ENCODE measurements around the gene PGAP1.

The PGAP1 gene

DNA sequence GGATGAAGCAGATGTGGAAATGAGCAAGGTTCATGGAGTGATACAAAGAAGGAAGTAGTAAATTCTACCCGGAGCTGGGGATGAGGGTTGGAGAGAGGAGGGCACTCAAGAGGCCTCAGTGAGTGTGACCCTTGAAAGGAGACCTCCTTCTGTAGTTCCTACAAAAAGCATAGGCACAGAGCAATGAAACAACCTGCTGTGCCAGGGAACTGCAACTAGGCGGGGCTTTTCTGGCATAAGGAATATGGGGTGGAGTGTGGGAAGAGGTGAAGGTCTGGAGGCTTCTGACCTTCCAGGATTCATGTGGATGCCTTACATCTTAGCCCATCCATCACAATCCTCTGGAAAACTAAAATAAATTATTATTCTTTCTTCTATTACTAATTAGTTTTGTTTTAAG is 25.5 kb upstream of the PGAP1 start:
- no peaks in the 10 kb centered on the region for H3K4me1 ChIP-seq (ENCODE audit: control insufficient read depth, insufficient read depth, low read length)
- H3K36me3 ChIP-seq (ENCODE audit: control insufficient read depth in 2 of 2, insufficient read depth in 2 of 2, low read length in 2 of 2): no peaks in the 10 kb centered on the region
- no peak overlapping the region for H3K9ac ChIP-seq (ENCODE audit: low read length in 2 of 2)
- no peak overlapping the region for H3K27ac ChIP-seq (ENCODE audit: low read length)
- no peak overlapping the region for H3K4me3 ChIP-seq (ENCODE audit: low read length in 2 of 2)
- no peaks in the 10 kb centered on the region for H3K27me3 ChIP-seq (ENCODE audit: control insufficient read depth in 1 of 2, insufficient read depth in 2 of 2, low read length in 2 of 2)
- H3K9me3 ChIP-seq (ENCODE audit: control insufficient read depth in 2 of 2, low read length in 2 of 2): no peaks in the 10 kb centered on the region

DNA sequence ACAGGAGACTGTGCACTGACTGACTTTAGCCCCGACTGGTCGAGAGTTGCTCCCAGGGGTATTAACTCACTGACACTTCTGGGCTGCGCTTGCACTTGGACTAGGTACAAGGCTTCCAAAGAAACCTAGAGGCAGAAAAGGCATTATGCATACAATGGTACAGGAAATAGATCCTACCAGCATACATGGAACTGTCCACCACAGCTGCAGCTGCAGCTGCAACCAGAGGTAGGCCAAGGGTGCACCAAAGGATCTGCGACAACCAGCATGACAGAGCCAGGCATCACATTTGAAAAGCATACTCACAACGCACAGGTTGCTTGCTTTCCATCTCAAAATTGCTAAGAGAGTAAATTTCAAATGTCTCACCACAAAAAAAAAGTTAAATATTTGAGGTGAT is 22.6 kb upstream of the PGAP1 start:
- Histone ChIP-seq H3K27me3 (ENCODE audit: control insufficient read depth in 1 of 2, insufficient read depth in 2 of 2, low read length in 2 of 2) (no peaks in the 10 kb centered on the region), H3K9ac (ENCODE audit: low read length in 2 of 2) (no peak overlapping the region), H3K36me3 (ENCODE audit: control insufficient read depth in 2 of 2, insufficient read depth in 2 of 2, low read length in 2 of 2) (no peaks in the 10 kb centered on the region), H3K4me3 (ENCODE audit: low read length in 2 of 2) (no peak overlapping the region), H3K4me1 (ENCODE audit: control insufficient read depth, insufficient read depth, low read length) (no peaks in the 10 kb centered on the region), H3K27ac (ENCODE audit: low read length) (no peak overlapping the region), H3K9me3 (ENCODE audit: control insufficient read depth in 2 of 2, low read length in 2 of 2) (no peaks in the 10 kb centered on the region)

DNA sequence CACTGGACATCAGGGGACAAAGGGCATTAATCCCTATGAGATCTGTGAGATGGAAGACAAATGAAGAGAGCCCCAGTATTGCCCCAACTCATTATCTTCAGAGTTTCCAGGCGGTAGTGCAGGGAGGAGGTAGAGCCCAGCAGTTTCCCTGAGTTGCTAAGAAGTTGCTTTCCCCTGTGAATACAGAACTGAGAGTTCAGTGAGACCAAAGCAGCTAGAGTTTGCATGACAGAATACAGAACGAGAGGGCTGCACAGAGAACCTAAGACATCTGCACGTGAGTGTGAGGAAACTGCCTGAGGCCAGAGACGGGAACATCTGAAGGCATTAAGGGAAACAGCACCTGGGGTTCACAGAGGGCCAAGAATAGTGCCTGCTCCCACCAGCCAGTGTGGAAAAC is 18.1 kb upstream of the PGAP1 start:
- Histone ChIP-seq H3K4me3 (ENCODE audit: low read length in 2 of 2) (no peak overlapping the region), H3K9ac (ENCODE audit: low read length in 2 of 2) (no peak overlapping the region), H3K27me3 (ENCODE audit: control insufficient read depth in 1 of 2, insufficient read depth in 2 of 2, low read length in 2 of 2) (no peaks in the 10 kb centered on the region), H3K9me3 (ENCODE audit: control insufficient read depth in 2 of 2, low read length in 2 of 2) (no peaks in the 10 kb centered on the region), H3K27ac (ENCODE audit: low read length) (no peak overlapping the region), H3K4me1 (ENCODE audit: control insufficient read depth, insufficient read depth, low read length) (no peaks in the 10 kb centered on the region), H3K36me3 (ENCODE audit: control insufficient read depth in 2 of 2, insufficient read depth in 2 of 2, low read length in 2 of 2) (no peaks in the 10 kb centered on the region)

DNA sequence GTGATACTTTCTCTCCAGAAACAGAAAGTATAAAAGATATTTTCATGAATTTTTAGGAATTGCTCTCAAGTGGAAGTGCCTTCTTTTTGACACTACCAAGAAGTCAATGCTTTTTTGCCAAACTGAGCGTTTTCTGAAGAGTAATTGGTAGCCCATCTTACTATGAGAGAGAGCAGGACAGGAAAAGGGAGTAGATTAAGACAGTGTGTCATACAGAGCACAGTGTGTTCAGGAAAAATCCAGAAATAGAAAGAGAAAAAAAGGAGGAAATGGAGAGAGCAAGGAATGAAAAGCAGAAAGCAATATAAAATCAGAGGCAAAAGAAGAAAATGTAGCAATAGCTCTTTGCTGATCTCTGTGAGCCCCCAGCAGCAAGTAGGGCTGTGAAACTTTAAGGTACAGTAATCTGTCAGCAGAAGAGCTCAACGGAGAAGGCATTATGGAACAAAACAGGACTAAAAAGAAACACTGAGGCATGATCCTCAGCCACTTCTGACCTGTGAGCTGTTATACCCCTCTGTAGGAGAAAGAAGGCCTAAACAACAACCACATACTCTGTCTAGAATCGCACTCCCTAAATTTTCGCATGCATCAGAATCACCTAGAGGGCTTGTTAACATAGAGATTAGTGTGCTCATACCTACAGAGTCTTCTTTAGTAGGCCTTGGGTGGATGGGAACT is 15.0 kb upstream of the PGAP1 start:
- Histone ChIP-seq H3K4me3 (ENCODE audit: low read length in 2 of 2) (no peak overlapping the region), H3K4me1 (ENCODE audit: control insufficient read depth, insufficient read depth, low read length) (no peaks in the 10 kb centered on the region), H3K27ac (ENCODE audit: low read length) (no peak overlapping the region), H3K9me3 (ENCODE audit: control insufficient read depth in 2 of 2, low read length in 2 of 2) (no peaks in the 10 kb centered on the region), H3K27me3 (ENCODE audit: control insufficient read depth in 1 of 2, insufficient read depth in 2 of 2, low read length in 2 of 2) (no peaks in the 10 kb centered on the region), H3K36me3 (ENCODE audit: control insufficient read depth in 2 of 2, insufficient read depth in 2 of 2, low read length in 2 of 2) (no peaks in the 10 kb centered on the region), H3K9ac (ENCODE audit: low read length in 2 of 2) (no peak overlapping the region)

DNA sequence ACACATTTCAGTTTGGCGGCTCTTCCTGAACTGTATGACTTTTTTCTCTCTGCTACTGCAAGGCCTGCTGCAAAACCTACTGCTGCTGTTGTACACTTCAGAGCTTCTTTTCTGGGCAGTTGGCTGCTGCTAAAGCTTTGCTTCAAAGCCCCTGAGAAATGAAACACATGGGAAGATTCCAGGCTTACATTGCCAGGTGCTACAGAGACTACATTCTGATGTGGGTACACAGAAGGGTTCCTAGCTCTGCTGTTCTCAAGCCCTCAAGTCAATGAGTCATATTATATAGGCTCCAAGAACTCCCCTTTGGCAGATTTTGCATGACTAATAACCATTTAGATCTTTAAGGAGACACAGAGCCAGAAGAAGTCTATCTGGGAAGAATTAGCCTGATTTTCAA is 12.9 kb upstream of the PGAP1 start:
- Histone ChIP-seq H3K9ac (ENCODE audit: low read length in 2 of 2) (no peak overlapping the region), H3K9me3 (ENCODE audit: control insufficient read depth in 2 of 2, low read length in 2 of 2) (no peaks in the 10 kb centered on the region), H3K36me3 (ENCODE audit: control insufficient read depth in 2 of 2, insufficient read depth in 2 of 2, low read length in 2 of 2) (no peaks in the 10 kb centered on the region), H3K27me3 (ENCODE audit: control insufficient read depth in 1 of 2, insufficient read depth in 2 of 2, low read length in 2 of 2) (no peaks in the 10 kb centered on the region), H3K27ac (ENCODE audit: low read length) (no peak overlapping the region), H3K4me3 (ENCODE audit: low read length in 2 of 2) (no peak overlapping the region), H3K4me1 (ENCODE audit: control insufficient read depth, insufficient read depth, low read length) (no peaks in the 10 kb centered on the region)

DNA sequence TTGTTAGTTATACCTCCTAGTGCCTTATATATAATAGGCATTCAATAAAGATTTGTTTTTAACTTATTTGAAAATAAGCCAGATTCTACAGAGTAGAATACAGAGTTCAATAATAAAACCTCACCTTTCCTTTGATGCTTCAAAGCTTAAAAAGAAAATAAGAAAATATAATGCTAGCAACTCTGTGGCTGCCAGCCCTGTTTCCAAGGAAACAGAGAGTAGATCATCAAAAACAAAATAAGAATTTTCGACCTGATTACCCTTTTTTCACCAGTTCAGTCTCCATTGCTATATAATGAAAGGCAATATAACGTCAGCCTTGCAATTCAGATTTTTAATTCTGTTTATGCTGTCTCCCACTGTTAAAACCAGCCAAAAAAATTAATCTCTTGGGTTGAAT is 8.9 kb upstream of the PGAP1 start:
- Histone ChIP-seq H3K27me3 (ENCODE audit: control insufficient read depth in 1 of 2, insufficient read depth in 2 of 2, low read length in 2 of 2) (no peaks in the 10 kb centered on the region), H3K4me1 (ENCODE audit: control insufficient read depth, insufficient read depth, low read length) (no peaks in the 10 kb centered on the region), H3K27ac (ENCODE audit: low read length) (no peak overlapping the region), H3K36me3 (ENCODE audit: control insufficient read depth in 2 of 2, insufficient read depth in 2 of 2, low read length in 2 of 2) (no peaks in the 10 kb centered on the region), H3K9me3 (ENCODE audit: control insufficient read depth in 2 of 2, low read length in 2 of 2) (no peaks in the 10 kb centered on the region), H3K9ac (ENCODE audit: low read length in 2 of 2) (no peak overlapping the region), H3K4me3 (ENCODE audit: low read length in 2 of 2) (no peak overlapping the region)

DNA sequence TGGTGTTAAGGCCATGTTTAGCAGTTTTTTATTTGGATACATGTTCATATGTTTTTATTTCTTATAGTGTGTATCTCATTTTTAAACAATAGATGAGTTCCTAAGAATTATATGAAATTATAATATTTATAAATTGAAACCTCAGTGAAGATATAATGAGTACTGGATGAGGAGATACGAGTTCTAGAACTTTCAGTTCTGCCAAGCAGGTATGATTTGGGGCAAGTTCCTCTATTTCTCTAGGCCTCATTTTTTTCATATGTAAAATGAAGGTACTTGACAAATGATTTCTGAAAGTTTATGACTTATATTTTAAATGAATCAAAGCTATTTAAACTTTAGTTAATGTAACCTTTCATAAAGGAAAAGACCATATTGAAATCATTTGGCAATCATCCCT is 8.2 kb upstream of the PGAP1 start:
- Histone ChIP-seq H3K27me3 (ENCODE audit: control insufficient read depth in 1 of 2, insufficient read depth in 2 of 2, low read length in 2 of 2) (no peaks in the 10 kb centered on the region), H3K36me3 (ENCODE audit: control insufficient read depth in 2 of 2, insufficient read depth in 2 of 2, low read length in 2 of 2) (no peaks in the 10 kb centered on the region), H3K4me1 (ENCODE audit: control insufficient read depth, insufficient read depth, low read length) (no peaks in the 10 kb centered on the region), H3K27ac (ENCODE audit: low read length) (no peak overlapping the region), H3K9ac (ENCODE audit: low read length in 2 of 2) (no peak overlapping the region), H3K9me3 (ENCODE audit: control insufficient read depth in 2 of 2, low read length in 2 of 2) (no peaks in the 10 kb centered on the region), H3K4me3 (ENCODE audit: low read length in 2 of 2) (no peak overlapping the region)

GRCh38 chr2:196931555-196931954 is 5.0 kb upstream of the PGAP1 start:
- no peaks in the 10 kb centered on the region for H3K36me3 ChIP-seq (ENCODE audit: control insufficient read depth in 2 of 2, insufficient read depth in 2 of 2, low read length in 2 of 2)
- no peak overlapping the region for H3K9ac ChIP-seq (ENCODE audit: low read length in 2 of 2)
- H3K27ac ChIP-seq (ENCODE audit: low read length): no peak overlapping the region
- H3K4me1 ChIP-seq (ENCODE audit: control insufficient read depth, insufficient read depth, low read length): no peaks in the 10 kb centered on the region
- H3K27me3 ChIP-seq (ENCODE audit: control insufficient read depth in 1 of 2, insufficient read depth in 2 of 2, low read length in 2 of 2): no peaks in the 10 kb centered on the region
- no peaks in the 10 kb centered on the region for H3K9me3 ChIP-seq (ENCODE audit: control insufficient read depth in 2 of 2, low read length in 2 of 2)
- H3K4me3 ChIP-seq (ENCODE audit: low read length in 2 of 2): no peak overlapping the region

- Histone ChIP-seq H3K27ac (ENCODE audit: low read length) (peak overlapping the region; percentile 77), H3K4me3 (ENCODE audit: low read length in 2 of 2) (peak overlapping the region; percentile 86 to 89), H3K27me3 (ENCODE audit: control insufficient read depth in 1 of 2, insufficient read depth in 2 of 2, low read length in 2 of 2) (no peaks in the 10 kb centered on the region), H3K36me3 (ENCODE audit: control insufficient read depth in 2 of 2, insufficient read depth in 2 of 2, low read length in 2 of 2) (no peaks in the 10 kb centered on the region), H3K9me3 (ENCODE audit: control insufficient read depth in 2 of 2, low read length in 2 of 2) (no peaks in the 10 kb centered on the region), H3K9ac (ENCODE audit: low read length in 2 of 2) (peak overlapping the region; percentile 78 to 86), H3K4me1 (ENCODE audit: control insufficient read depth, insufficient read depth, low read length) (no peaks in the 10 kb centered on the region)
Observed at GRCh38 chr2:196927376-196928225, 1.1 kb upstream of the PGAP1 start.

DNA sequence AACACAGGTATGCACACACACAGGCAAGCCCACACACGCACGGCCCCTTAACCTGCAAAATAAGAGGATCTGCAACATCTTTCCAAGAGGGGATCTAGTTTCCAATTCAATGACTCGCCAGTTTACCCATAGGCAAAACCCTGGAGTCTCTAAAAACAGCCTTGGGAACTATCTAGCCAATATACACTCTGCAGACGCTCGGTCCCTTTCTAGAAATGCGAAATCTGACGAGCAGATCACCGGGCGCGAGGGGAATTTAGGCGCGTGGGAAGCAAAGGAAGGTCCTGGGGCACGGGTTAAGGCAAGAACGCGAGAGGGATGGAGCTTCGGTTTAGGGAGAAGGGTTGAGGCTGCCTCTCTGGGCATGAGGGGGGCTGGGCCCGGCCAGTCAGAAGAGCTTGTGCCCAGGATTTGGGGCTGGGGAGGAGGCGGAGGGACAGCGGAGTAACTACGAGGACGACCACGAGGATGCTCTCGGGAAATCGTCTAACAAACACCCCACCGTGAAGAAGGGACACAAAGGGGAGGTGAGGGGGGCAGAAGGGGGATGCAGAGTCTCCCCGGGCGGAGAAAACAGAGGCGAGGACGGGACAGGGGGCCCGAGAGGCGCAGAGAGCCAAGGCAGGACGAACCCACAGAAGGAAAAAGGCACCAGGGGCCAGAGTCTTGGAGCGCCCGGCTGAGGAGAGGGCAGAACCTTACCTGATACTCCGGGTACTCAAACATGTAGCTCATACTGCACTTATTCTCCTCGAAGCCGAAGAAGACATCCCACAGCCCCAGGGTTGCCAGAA is 542 bp downstream of the PGAP1 start:
- Histone ChIP-seq H3K36me3 (ENCODE audit: control insufficient read depth in 2 of 2, insufficient read depth in 2 of 2, low read length in 2 of 2) (no peaks in the 10 kb centered on the region), H3K9ac (ENCODE audit: low read length in 2 of 2) (peak overlapping the region; percentile 88 to 97)

More for the DNA sequence above, 542 bp downstream of the PGAP1 start:
- H3K27ac ChIP-seq (ENCODE audit: low read length): peak overlapping the region; percentile 77
- H3K9me3 ChIP-seq (ENCODE audit: control insufficient read depth in 2 of 2, low read length in 2 of 2): no peaks in the 10 kb centered on the region
- H3K4me1 ChIP-seq (ENCODE audit: control insufficient read depth, insufficient read depth, low read length): no peaks in the 10 kb centered on the region
- no peaks in the 10 kb centered on the region for H3K27me3 ChIP-seq (ENCODE audit: control insufficient read depth in 1 of 2, insufficient read depth in 2 of 2, low read length in 2 of 2)
- peak overlapping the region; percentile 86 to 89 for H3K4me3 ChIP-seq (ENCODE audit: low read length in 2 of 2)

All from stomach smooth muscle (tissue), 2 donors.